B cell (primary cell): ENCODE data around the gene CORO1A. TPM values are rescaled to one million over a fixed set of nuclear protein-coding genes. Genes with fewer than 3 reads are reported as not detected.
A peak's percentile ranks its signal among the peaks of the same experiment; 100 is the strongest.

ENCODE experiments used
- ATAC-seq: fragments of 200-7000 bp; cut with Tn5 transposase; one replicate; pipeline ENCODE4 v1.10.0; 2021; ENCODE audit warnings: low read depth, mild to moderate bottlenecking, moderate number of reproducible peaks, moderate library complexity
- CTCF ChIA-PET: fragments of 350-600 bp; sonication (Branson Sonifier 250); formaldehyde crosslinking; loops from one replicate; lab custom pipeline; 2021; ENCODE audit warnings: antibody characterized with exemption, inconsistent platforms; lab: Charles Lee
- POLR2A ChIA-PET: fragments of 350-600 bp; sonication (Branson Sonifier 250); formaldehyde crosslinking; loops from one replicate; lab custom pipeline; 2021; ENCODE audit warnings: antibody characterized with exemption; lab: Charles Lee
- DNase-seq: peaks from one replicate; pipeline ENCODE4 v3.0.0; 2013
- H2AFZ ChIP-seq: 2 replicates; pipeline ENCODE4 v1.6.1; 2012; ENCODE audit warnings: mild to moderate bottlenecking, low read depth, low read length; ENCODE audit not compliant: insufficient read depth, poor library complexity, severe bottlenecking
- H3K27ac ChIP-seq, 2 donors: 1 replicate in 1 of 2; 2 replicates in 1 of 2; pipeline ENCODE4 v1.5.1; 2012 to 2013; ENCODE audit warnings: low read length in 2 of 2, mild to moderate bottlenecking in 2 of 2, moderate library complexity in 1 of 2
- H3K27me3 ChIP-seq, 4 experiments: fragments of 200-600 bp in 1 of 4; sonication (generic) in 1 of 4; replicated peaks in 1 of 4; 1 replicate in 2 of 4; 2 replicates in 2 of 4; pipeline versions ENCODE4 v1.6.1 to v1.7.0; 2013 to 2016; ENCODE audit warnings: low read length in 3 of 4, mild to moderate bottlenecking in 2 of 4, mixed read lengths in 1 of 4, moderate library complexity in 1 of 4; ENCODE audit not compliant: insufficient read depth in 4 of 4, control insufficient read depth in 3 of 4; ENCODE audit errors: control extremely low read depth in 1 of 4
- H3K36me3 ChIP-seq, 2 experiments: replicated peaks in 1 of 2; 1 replicate in 1 of 2; 2 replicates in 1 of 2; pipeline versions ENCODE4 v1.6.1 to v1.7.1; 2013; ENCODE audit warnings: low read length in 1 of 2; ENCODE audit not compliant: insufficient read depth in 2 of 2, control insufficient read depth in 1 of 2; ENCODE audit errors: control extremely low read depth in 1 of 2, extremely low read depth in 1 of 2
- H3K4me1 ChIP-seq, 2 donors: fragments of 200-600 bp in 1 of 2; sonication (generic) in 1 of 2; 1 replicate in 1 of 2; 2 replicates in 1 of 2; pipeline versions ENCODE4 v1.5.1 to v1.6.1; 2013 to 2017; ENCODE audit warnings: low read length in 2 of 2; ENCODE audit not compliant: control insufficient read depth in 2 of 2, insufficient read depth in 2 of 2
- H3K4me2 ChIP-seq: replicated peaks from 2 replicates; pipeline ENCODE3; 2012; ENCODE audit warnings: mild to moderate bottlenecking, low read depth, low read length; ENCODE audit not compliant: poor library complexity, severe bottlenecking
- H3K4me3 ChIP-seq, 5 experiments: fragments of 200-600 bp in 1 of 5; sonication (generic) in 1 of 5; 1 replicate in 3 of 5; 2 replicates in 2 of 5; pipeline versions ENCODE4 v1.5.1 to v1.7.0; 2011 to 2016; ENCODE audit warnings: low read length in 4 of 5, mild to moderate bottlenecking in 4 of 5, low read depth in 2 of 5, control low read depth in 1 of 5, moderate library complexity in 1 of 5; ENCODE audit not compliant: insufficient read depth in 1 of 5; ENCODE audit errors: control extremely low read depth in 1 of 5, extremely low read depth in 1 of 5
- H3K79me2 ChIP-seq: fragments of 200-600 bp; sonication (generic); one replicate; pipeline ENCODE4 v1.6.0; 2016; ENCODE audit warnings: low read length; ENCODE audit not compliant: control insufficient read depth, insufficient read depth
- H3K9ac ChIP-seq: fragments of 200-600 bp; sonication (generic); 2 replicates; pipeline ENCODE4 v1.6.1; 2017; ENCODE audit warnings: mild to moderate bottlenecking, low read length, moderate library complexity
- H3K9me3 ChIP-seq, 3 donors: one replicate each; pipeline versions ENCODE4 v1.6.1 to v1.7.1; 2013; ENCODE audit warnings: low read length in 2 of 3; ENCODE audit not compliant: control insufficient read depth in 2 of 3, insufficient read depth in 1 of 3; ENCODE audit errors: control extremely low read depth in 1 of 3
- H4K20me1 ChIP-seq: 2 replicates; pipeline ENCODE4 v1.6.0; 2012; ENCODE audit warnings: mild to moderate bottlenecking, low read length; ENCODE audit not compliant: insufficient read depth, control insufficient read depth, poor library complexity, severe bottlenecking
- H3K27ac Mint-ChIP-seq: one replicate; pipeline ENCODE4 v1.8.0; 2021; ENCODE audit warnings: mixed read lengths
- H3K27me3 Mint-ChIP-seq: one replicate; pipeline ENCODE4 v1.8.0; 2021; ENCODE audit warnings: mixed read lengths
- H3K4me1 Mint-ChIP-seq: one replicate; pipeline ENCODE4 v1.8.0; 2021; ENCODE audit warnings: mixed read lengths
- H3K4me3 Mint-ChIP-seq: one replicate; pipeline ENCODE4 v1.8.0; 2021; ENCODE audit warnings: mixed read lengths
- H3K9me3 Mint-ChIP-seq: one replicate; pipeline ENCODE4 v1.8.0; 2022; ENCODE audit warnings: mixed read lengths; ENCODE audit not compliant: insufficient read depth
- EZH2 ChIP-seq: IDR thresholded peaks from 2 replicates; pipeline ENCODE4 v1.6.1; 2012; ENCODE audit warnings: borderline replicate concordance, low read depth, mild to moderate bottlenecking, moderate library complexity, low read length; ENCODE audit not compliant: insufficient read depth, poor library complexity, severe bottlenecking
- WGBS: methylation state at CpG from one replicate; pipeline ENCODE4 v1.1.5; 2013; ENCODE audit warnings: missing lambda C conversion rate; ENCODE audit not compliant: insufficient coverage; 5-methylcytosine and 5-hydroxymethylcytosine counted together
- intact Hi-C: fragments of 100-400 bp; cut with micrococcal nuclease; formaldehyde crosslinking; loops from one replicate; pipeline ENCODE4 v1.10.0; 2022
- polyA plus RNA-seq: library from polyadenylated mRNA; depleted of rRNA; stranded (reverse); fragments of >200 nt; gene quantifications from 2 replicates; pipeline ENCODE4 v1.2.3, GENCODE V29; 2012
- total RNA-seq, 2 donors: library from RNA; stranded (reverse); fragments of 120-200 nt in 1 of 2; gene quantifications; 1 replicate in 1 of 2; 2 replicates in 1 of 2; pipeline versions ENCODE4 v1.2.3 to v1.2.4, GENCODE V29; 2013 to 2022
- TF ChIP-seq, protein P1 (sequence below): fragments of 200-600 bp; IDR thresholded peaks from one replicate; pipeline ENCODE4 v1.8.0; 2022; ENCODE audit warnings: antibody characterized with exemption, mild to moderate bottlenecking

CORO1A gene
- total and polyA plus RNA-seq, 2 donors (not counting 1 experiment from before 2014, with no cell fraction given) = 653 to 1,555 TPM

DNA sequence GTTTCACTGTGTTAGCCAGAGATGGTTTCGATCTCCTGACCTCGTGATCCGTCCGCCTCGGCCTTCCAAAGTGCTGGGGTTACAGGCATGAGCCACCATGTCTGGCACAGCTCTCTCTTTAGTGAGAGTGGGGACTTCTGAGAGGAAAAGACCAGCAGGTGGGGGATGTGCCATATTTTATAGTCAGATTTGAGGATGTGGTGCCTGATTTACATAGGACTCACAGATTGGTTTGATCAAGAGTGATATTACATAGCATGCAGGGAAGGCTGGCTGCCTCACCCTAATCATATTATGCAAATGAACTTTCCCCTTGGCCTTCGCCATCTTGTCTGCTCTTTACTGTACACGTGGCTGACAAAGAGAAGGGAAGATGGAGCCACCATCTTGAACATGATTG, 32.3 kb upstream of the CORO1A start:
- intact Hi-C loops = no loop called here
- Histone ChIP-seq H3K27ac (no peak overlapping the region), H2AFZ (no peak overlapping the region), H3K4me2 (no peak overlapping the region), H3K79me2 (no peaks in the 10 kb centered on the region), H4K20me1 (no peaks in the 10 kb centered on the region), H3K9me3 (peaks cover 3 to 15% (median 7%) of the 10 kb centered on the region in 3 donors), H3K27me3 (no peaks in the 10 kb centered on the region), H3K36me3 (no peaks in the 10 kb centered on the region), H3K4me1 (no peaks in the 10 kb centered on the region), H3K9ac (no peak overlapping the region), H3K4me3 (no peak overlapping the region)
- Mint-ChIP-seq H3K27me3 (no peaks in the 10 kb centered on the region), H3K27ac (no peak overlapping the region), H3K9me3 (peaks cover 3% of the 10 kb centered on the region), H3K4me3 (no peak overlapping the region), H3K4me1 (peaks cover 6% of the 10 kb centered on the region)
- WGBS = 97% methylated on average over 6 of the region's 7 CpGs
- ATAC-seq = no peak
- POLR2A ChIA-PET = no interaction called here
- CTCF ChIA-PET = no interaction called here
- TF ChIP-seq, protein P1, sequence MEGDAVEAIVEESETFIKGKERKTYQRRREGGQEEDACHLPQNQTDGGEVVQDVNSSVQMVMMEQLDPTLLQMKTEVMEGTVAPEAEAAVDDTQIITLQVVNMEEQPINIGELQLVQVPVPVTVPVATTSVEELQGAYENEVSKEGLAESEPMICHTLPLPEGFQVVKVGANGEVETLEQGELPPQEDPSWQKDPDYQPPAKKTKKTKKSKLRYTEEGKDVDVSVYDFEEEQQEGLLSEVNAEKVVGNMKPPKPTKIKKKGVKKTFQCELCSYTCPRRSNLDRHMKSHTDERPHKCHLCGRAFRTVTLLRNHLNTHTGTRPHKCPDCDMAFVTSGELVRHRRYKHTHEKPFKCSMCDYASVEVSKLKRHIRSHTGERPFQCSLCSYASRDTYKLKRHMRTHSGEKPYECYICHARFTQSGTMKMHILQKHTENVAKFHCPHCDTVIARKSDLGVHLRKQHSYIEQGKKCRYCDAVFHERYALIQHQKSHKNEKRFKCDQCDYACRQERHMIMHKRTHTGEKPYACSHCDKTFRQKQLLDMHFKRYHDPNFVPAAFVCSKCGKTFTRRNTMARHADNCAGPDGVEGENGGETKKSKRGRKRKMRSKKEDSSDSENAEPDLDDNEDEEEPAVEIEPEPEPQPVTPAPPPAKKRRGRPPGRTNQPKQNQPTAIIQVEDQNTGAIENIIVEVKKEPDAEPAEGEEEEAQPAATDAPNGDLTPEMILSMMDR = no peak
- no peak for TF ChIP-seq EZH2
- DNase-seq = peak; percentile 17

DNA sequence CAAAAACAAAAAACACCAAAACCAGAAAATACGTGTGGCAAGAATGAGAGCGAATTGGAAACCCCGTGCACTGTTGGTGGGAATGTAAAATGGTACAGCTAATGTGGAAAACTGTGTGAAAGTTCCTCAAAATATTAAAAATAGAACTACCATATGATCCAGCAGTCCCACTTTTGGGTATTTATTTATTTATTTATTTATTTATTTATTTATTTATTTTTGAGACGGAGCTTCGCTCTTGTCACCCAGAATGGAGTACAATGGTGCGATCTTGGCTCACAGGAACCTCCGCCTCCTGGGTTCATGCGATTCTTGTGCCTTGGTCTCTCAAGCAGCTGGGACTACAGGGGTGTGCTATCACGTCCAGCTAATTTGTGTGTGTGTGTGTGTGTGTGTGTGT, 30.9 kb upstream of the CORO1A start:
- ATAC-seq (no peak), DNase-seq (no peak)
- no peaks in the 10 kb centered on the region for H4K20me1 ChIP-seq
- H3K4me3 ChIP-seq = no peak overlapping the region
- peaks cover 3% of the 10 kb centered on the region for H3K9me3 Mint-ChIP-seq
- no peak overlapping the region for H3K27ac Mint-ChIP-seq
- H3K27me3 Mint-ChIP-seq = no peaks in the 10 kb centered on the region
- no peak overlapping the region for H3K4me2 ChIP-seq
- H3K4me1 Mint-ChIP-seq = peaks cover 6% of the 10 kb centered on the region
- no peaks in the 10 kb centered on the region for H3K79me2 ChIP-seq
- no peaks in the 10 kb centered on the region for H3K4me1 ChIP-seq
- H3K9me3 ChIP-seq = peaks cover 3 to 15% (median 7%) of the 10 kb centered on the region in 3 donors
- ChIA-PET CTCF (interaction anchor here (0.7 to 1.7 kb wide), 2 partner anchors 9 to 49 kb away, joined by 3 to 6 read pairs; no protein-coding TSS in a partner anchor), POLR2A (interaction anchor here (0.6 kb wide), 1 partner anchor 32 kb away, joined by 8 read pairs; no protein-coding TSS in a partner anchor)
- no peak overlapping the region for H3K9ac ChIP-seq
- intact Hi-C loops = no loop called here
- no peaks in the 10 kb centered on the region for H3K27me3 ChIP-seq
- H3K27ac ChIP-seq = no peak overlapping the region
- no peak overlapping the region for H3K4me3 Mint-ChIP-seq
- H3K36me3 ChIP-seq = no peaks in the 10 kb centered on the region
- H2AFZ ChIP-seq = no peak overlapping the region
- 98% methylated on average over 6 of the region's 9 CpGs for WGBS
- TF ChIP-seq, protein P1 = no peak
- no peak for TF ChIP-seq EZH2
